T-helper 1 cell treated with Interleukin-12 subunit alpha and Interleukin-12 subunit beta and Interleukin-4 antibody, amounts not matched to agents 30 μg/mL and 1 μg/mL, for 36 hours (primary cell): Measurements from ENCODE around the gene SYN1.
A peak's percentile ranks its signal among the peaks of the same experiment; 100 is the strongest.
"Not testable (repeated sequence)": the region's sequence is repeated elsewhere in the genome, so short reads cannot be mapped to it uniquely, and the experiment has no call there.

Experiments
- H3K27ac Mint-ChIP-seq: one replicate; pipeline ENCODE4 v1.8.0; 2021; ENCODE audit warnings: mild to moderate bottlenecking, mixed read lengths
- H3K27me3 Mint-ChIP-seq: one replicate; pipeline ENCODE4 v1.8.0; 2021; ENCODE audit warnings: low read depth, mixed read lengths
- H3K36me3 Mint-ChIP-seq: one replicate; pipeline ENCODE4 v1.8.0; 2021; ENCODE audit warnings: low read depth, mixed read lengths
- H3K4me1 Mint-ChIP-seq: one replicate; pipeline ENCODE4 v1.8.0; 2021; ENCODE audit warnings: low read depth, mixed read lengths
- H3K4me3 Mint-ChIP-seq: one replicate; pipeline ENCODE4 v1.8.0; 2021; ENCODE audit warnings: mild to moderate bottlenecking, moderate library complexity, mixed read lengths
- H3K9me3 Mint-ChIP-seq: one replicate; pipeline ENCODE4 v1.8.0; 2021; ENCODE audit warnings: mixed read lengths

The SYN1 gene

GRCh38 chrX:47623540-47624027 lies 3.9 kb upstream of the SYN1 start:
- Mint-ChIP-seq H3K27ac (no peak overlapping the region), H3K9me3 (no peaks in the 10 kb centered on the region), H3K4me3 (peak overlapping the region; percentile 78), H3K4me1 (peaks cover 12% of the 10 kb centered on the region), H3K36me3 (peaks cover 9% of the 10 kb centered on the region), H3K27me3 (peaks cover 20% of the 10 kb centered on the region)

- peaks cover 10% of the 10 kb centered on the region for H3K4me1 Mint-ChIP-seq
- H3K27ac Mint-ChIP-seq: no peak overlapping the region
- no peaks in the 10 kb centered on the region for H3K9me3 Mint-ChIP-seq
- H3K36me3 Mint-ChIP-seq: peaks cover 9% of the 10 kb centered on the region
- peaks cover 38% of the 10 kb centered on the region for H3K27me3 Mint-ChIP-seq
- H3K4me3 Mint-ChIP-seq: no peak overlapping the region
Measured at GRCh38 chrX:47621851-47622250, 2.2 kb upstream of the SYN1 start.

- Mint-ChIP-seq H3K27ac (no peak overlapping the region), H3K9me3 (no peaks in the 10 kb centered on the region), H3K4me1 (peaks cover 10% of the 10 kb centered on the region), H3K27me3 (peaks cover 48% of the 10 kb centered on the region), H3K36me3 (peaks cover 3% of the 10 kb centered on the region), H3K4me3 (no peak overlapping the region)
Measured at GRCh38 chrX:47620303-47620685, 637 bp upstream of the SYN1 start.

- no peak overlapping the region for H3K27ac Mint-ChIP-seq
- H3K4me1 Mint-ChIP-seq: peaks cover 8% of the 10 kb centered on the region
- peaks cover 52% of the 10 kb centered on the region for H3K27me3 Mint-ChIP-seq
Measured at GRCh38 chrX:47618923-47619485, 653 bp downstream of the SYN1 start.

GRCh38 chrX:47614618-47615017 lies 5.0 kb downstream of the SYN1 start:
- Mint-ChIP-seq H3K36me3 (no peaks in the 10 kb centered on the region), H3K4me3 (no peak overlapping the region), H3K27me3 (peaks cover 36% of the 10 kb centered on the region), H3K9me3 (no peaks in the 10 kb centered on the region), H3K27ac (no peak overlapping the region), H3K4me1 (peaks cover 2% of the 10 kb centered on the region)

More at GRCh38 chrX:47618923-47619485, 653 bp downstream of the SYN1 start:
- peak overlapping the region; percentile 78 for H3K4me3 Mint-ChIP-seq
- no peaks in the 10 kb centered on the region for H3K9me3 Mint-ChIP-seq
- peaks cover under 1% of the 10 kb centered on the region for H3K36me3 Mint-ChIP-seq

- Mint-ChIP-seq H3K27ac (no peak overlapping the region), H3K9me3 (no peaks in the 10 kb centered on the region), H3K27me3 (peaks cover 27% of the 10 kb centered on the region), H3K4me3 (no peak overlapping the region), H3K36me3 (no peaks in the 10 kb centered on the region), H3K4me1 (peaks cover 2% of the 10 kb centered on the region)
Measured at GRCh38 chrX:47613082-47613481, 6.6 kb downstream of the SYN1 start.

GRCh38 chrX:47612418-47612817 lies 7.2 kb downstream of the SYN1 start:
- Mint-ChIP-seq H3K4me3 (no peak overlapping the region), H3K27ac (no peak overlapping the region), H3K27me3 (peaks cover 20% of the 10 kb centered on the region), H3K9me3 (no peaks in the 10 kb centered on the region), H3K4me1 (peaks cover 2% of the 10 kb centered on the region), H3K36me3 (no peaks in the 10 kb centered on the region)

- H3K27ac Mint-ChIP-seq: no peak overlapping the region
- peaks cover 2% of the 10 kb centered on the region for H3K4me1 Mint-ChIP-seq
- H3K36me3 Mint-ChIP-seq: no peaks in the 10 kb centered on the region
- no peak overlapping the region for H3K4me3 Mint-ChIP-seq
- peaks cover 15% of the 10 kb centered on the region for H3K27me3 Mint-ChIP-seq
- H3K9me3 Mint-ChIP-seq: no peaks in the 10 kb centered on the region
Measured at GRCh38 chrX:47611926-47612325, 7.7 kb downstream of the SYN1 start.

GRCh38 chrX:47611489-47611888 lies 8.2 kb downstream of the SYN1 start:
- H3K36me3 Mint-ChIP-seq: no peaks in the 10 kb centered on the region
- H3K4me1 Mint-ChIP-seq: peaks cover 2% of the 10 kb centered on the region
- H3K27ac Mint-ChIP-seq: no peak overlapping the region
- no peak overlapping the region for H3K4me3 Mint-ChIP-seq
- H3K27me3 Mint-ChIP-seq: peaks cover 11% of the 10 kb centered on the region
- no peaks in the 10 kb centered on the region for H3K9me3 Mint-ChIP-seq

- Mint-ChIP-seq H3K36me3 (no peaks in the 10 kb centered on the region), H3K4me1 (peaks cover 2% of the 10 kb centered on the region), H3K27me3 (peaks cover 6% of the 10 kb centered on the region), H3K9me3 (no peaks in the 10 kb centered on the region), H3K4me3 (no peak overlapping the region), H3K27ac (no peak overlapping the region)
Measured at GRCh38 chrX:47610511-47610910, 9.1 kb downstream of the SYN1 start.

- no peak overlapping the region for H3K27ac Mint-ChIP-seq
- peaks cover 4% of the 10 kb centered on the region for H3K27me3 Mint-ChIP-seq
- peaks cover 2% of the 10 kb centered on the region for H3K4me1 Mint-ChIP-seq
- H3K9me3 Mint-ChIP-seq: no peaks in the 10 kb centered on the region
- no peaks in the 10 kb centered on the region for H3K36me3 Mint-ChIP-seq
- no peak overlapping the region for H3K4me3 Mint-ChIP-seq
Measured at GRCh38 chrX:47608130-47608810, 11.4 kb downstream of the SYN1 start.

GRCh38 chrX:47607091-47607490 lies 12.6 kb downstream of the SYN1 start:
- Mint-ChIP-seq H3K27me3 (peaks cover 4% of the 10 kb centered on the region), H3K4me1 (peaks cover 2% of the 10 kb centered on the region)

GRCh38 chrX:47605024-47605423 lies 14.6 kb downstream of the SYN1 start:
- Mint-ChIP-seq H3K4me1 (peaks cover 2% of the 10 kb centered on the region), H3K27ac (no peak overlapping the region), H3K9me3 (no peaks in the 10 kb centered on the region), H3K36me3 (no peaks in the 10 kb centered on the region), H3K4me3 (no peak overlapping the region), H3K27me3 (peaks cover 11% of the 10 kb centered on the region)

More at GRCh38 chrX:47607091-47607490, 12.6 kb downstream of the SYN1 start:
- no peak overlapping the region for H3K27ac Mint-ChIP-seq
- H3K36me3 Mint-ChIP-seq: no peaks in the 10 kb centered on the region
- H3K4me3 Mint-ChIP-seq: no peak overlapping the region
- no peaks in the 10 kb centered on the region for H3K9me3 Mint-ChIP-seq

GRCh38 chrX:47603125-47603524 lies 16.5 kb downstream of the SYN1 start:
- H3K4me1 Mint-ChIP-seq, H3K27ac Mint-ChIP-seq, H3K36me3 Mint-ChIP-seq, H3K4me3 Mint-ChIP-seq, H3K9me3 Mint-ChIP-seq: not testable (repeated sequence)
- H3K27me3 Mint-ChIP-seq: peaks cover 16% of the 10 kb centered on the region

- H3K4me3 Mint-ChIP-seq: no peak overlapping the region
- peaks cover 13% of the 10 kb centered on the region for H3K4me1 Mint-ChIP-seq
- H3K27ac Mint-ChIP-seq: no peak overlapping the region
- H3K9me3 Mint-ChIP-seq: peaks cover 21% of the 10 kb centered on the region
- peaks cover 11% of the 10 kb centered on the region for H3K36me3 Mint-ChIP-seq
- H3K27me3 Mint-ChIP-seq: peaks cover 11% of the 10 kb centered on the region
Measured at GRCh38 chrX:47597222-47597621, 22.4 kb downstream of the SYN1 start.
